HepG2 (cell line): ENCODE data around the gene NUDT2. TPM values are rescaled to one million over a fixed set of nuclear protein-coding genes. Genes with fewer than 3 reads are reported as not detected.

ENCODE experiments used
- AKAP8 ChIP-seq: sonication (generic); formaldehyde crosslinking; IDR thresholded peaks from 2 replicates; pipeline ENCODE4 v1.5.1; 2020; ENCODE audit warnings: mild to moderate bottlenecking, missing genetic modification reagents
- CENPX ChIP-seq: sonication (generic); formaldehyde crosslinking; IDR thresholded peaks from 2 replicates; pipeline ENCODE4 v1.9.0; 2021; ENCODE audit warnings: mild to moderate bottlenecking, missing genetic modification reagents, moderate library complexity
- CREB1 ChIP-seq, 2 experiments: fragments of 450-650 bp in 1 of 2; IDR thresholded peaks; 2 replicates each; pipeline ENCODE4 v1.6.1; 2016 to 2017; ENCODE audit warnings: control low read depth in 1 of 2, mild to moderate bottlenecking in 1 of 2, missing compliant biosample characterization in 1 of 2, missing genetic modification characterization in 1 of 2
- E2F1 ChIP-seq: sonication (generic); formaldehyde crosslinking; IDR thresholded peaks from 2 replicates; pipeline ENCODE4 v1.5.0; 2020; ENCODE audit warnings: missing genetic modification reagents
- HOXA9 ChIP-seq: sonication (generic); formaldehyde crosslinking; IDR thresholded peaks from 2 replicates; pipeline ENCODE4 v1.8.1; 2022; ENCODE audit warnings: missing genetic modification reagents, mild to moderate bottlenecking, moderate library complexity, borderline replicate concordance
- NRL ChIP-seq: sonication (generic); formaldehyde crosslinking; IDR thresholded peaks from 2 replicates; pipeline ENCODE4 v1.5.0; 2020; ENCODE audit warnings: missing genetic modification reagents, mild to moderate bottlenecking, moderate library complexity, borderline replicate concordance
- SMYD3 ChIP-seq: sonication (generic); formaldehyde crosslinking; IDR thresholded peaks from 2 replicates; pipeline ENCODE4 v1.8.1; 2023; ENCODE audit warnings: mild to moderate bottlenecking, missing genetic modification reagents
- SNAPC4 ChIP-seq: sonication (generic); formaldehyde crosslinking; IDR thresholded peaks from 2 replicates; pipeline ENCODE4 v1.4.0; 2020; ENCODE audit warnings: mild to moderate bottlenecking, missing genetic modification reagents
- SSRP1 ChIP-seq: IDR thresholded peaks from 2 replicates; pipeline ENCODE4 v1.6.1; 2016; ENCODE audit warnings: control low read depth
- TBX2 ChIP-seq: sonication (generic); formaldehyde crosslinking; IDR thresholded peaks from 2 replicates; pipeline ENCODE4 v1.5.0; 2020; ENCODE audit warnings: missing genetic modification reagents, mild to moderate bottlenecking, borderline replicate concordance
- TP53 ChIP-seq: sonication (generic); formaldehyde crosslinking; conservative IDR thresholded peaks from 2 replicates; pipeline ENCODE4 v1.4.0; 2020; ENCODE audit warnings: missing genetic modification reagents
- ZIK1 ChIP-seq: sonication (generic); formaldehyde crosslinking; IDR thresholded peaks from 2 replicates; pipeline ENCODE4 v1.5.0; 2020; ENCODE audit warnings: mild to moderate bottlenecking, low read depth, missing genetic modification reagents, borderline replicate concordance
- ZMYM4 ChIP-seq: sonication (generic); formaldehyde crosslinking; IDR thresholded peaks from 2 replicates; pipeline ENCODE4 v1.8.1; 2023; ENCODE audit warnings: mild to moderate bottlenecking, missing genetic modification reagents
- ZNF280D ChIP-seq: sonication (generic); formaldehyde crosslinking; IDR thresholded peaks from 2 replicates; pipeline ENCODE4 v1.5.1; 2020; ENCODE audit warnings: mild to moderate bottlenecking, missing genetic modification reagents
- ZNF430 ChIP-seq: sonication (generic); formaldehyde crosslinking; IDR thresholded peaks from 2 replicates; pipeline ENCODE4 v1.9.0; 2021; ENCODE audit warnings: mild to moderate bottlenecking, missing genetic modification reagents
- ZNF607 ChIP-seq: sonication (generic); formaldehyde crosslinking; IDR thresholded peaks from 2 replicates; pipeline ENCODE4 v1.5.1; 2020; ENCODE audit warnings: missing genetic modification reagents, mild to moderate bottlenecking, borderline replicate concordance
- ZNF615 ChIP-seq: sonication (generic); formaldehyde crosslinking; IDR thresholded peaks from 2 replicates; pipeline ENCODE4 v1.5.0; 2020; ENCODE audit warnings: mild to moderate bottlenecking, missing genetic modification reagents, borderline replicate concordance
- ZNF775 ChIP-seq: sonication (generic); formaldehyde crosslinking; IDR thresholded peaks from 2 replicates; pipeline ENCODE4 v1.4.0; 2020; ENCODE audit warnings: missing genetic modification reagents, mild to moderate bottlenecking, moderate library complexity, borderline replicate concordance
- polyA plus RNA-seq, 8 experiments: library from polyadenylated mRNA; depleted of rRNA in 3 of 8; stranded (reverse) in 7 of 8; unstranded in 1 of 8; fragments of >200 nt; fragmentation: Illumina TruSeq in 4 of 8; extraction: Trizol in 4 of 8; gene quantifications; 2 replicates each; pipeline versions ENCODE4 v1.2.1 to v1.2.3, GENCODE V29; 2011 to 2016; ENCODE audit warnings: low read depth in 4 of 8, missing spikeins in 1 of 8, mixed read lengths in 1 of 8; ENCODE audit not compliant: insufficient read depth in 1 of 8
- total RNA-seq, 5 experiments: library from RNA; depleted of rRNA; stranded (reverse); fragments of >200 nt; fragmentation: Illumina TruSeq; extraction: Trizol; gene quantifications; 2 replicates each; pipeline ENCODE4 v1.2.3, GENCODE V29; 2016; ENCODE audit warnings: low read depth in 1 of 5

The NUDT2 gene
- total and polyA plus RNA-seq, 2 of the 13 experiments (the other 11 are each of a cell fraction or from before 2014, with no cell fraction given), result 19.9 to 24.6 TPM

- no peak for TF ChIP-seq ZNF280D (CRISPR knock-in tag)
- no peak for TF ChIP-seq SSRP1
- peak; percentile 80 for TF ChIP-seq E2F1 (CRISPR knock-in tag)
- TF ChIP-seq ZMYM4 (CRISPR knock-in tag), result peak; percentile 24; the same call in 1 of the 2 replicates
- TF ChIP-seq SNAPC4 (CRISPR knock-in tag), result peak; percentile 86; the same call in 1 of the 2 replicates
- no peak for TF ChIP-seq HOXA9 (CRISPR knock-in tag)
- no peak for TF ChIP-seq TP53 (CRISPR knock-in tag)
- peak; percentile 87 for TF ChIP-seq AKAP8
- peak; percentile 88; the same call in 1 of the 2 replicates for TF ChIP-seq ZNF607 (CRISPR knock-in tag)
- TF ChIP-seq CENPX, result no peak
- TF ChIP-seq ZIK1 (CRISPR knock-in tag), result no peak
- peak; percentile 76; the same call in 1 of the 2 replicates for TF ChIP-seq ZNF615 (CRISPR knock-in tag)
- peak; percentile 83 for TF ChIP-seq ZNF430 (CRISPR knock-in tag)
- no peak for TF ChIP-seq SMYD3 (CRISPR knock-in tag)
- no peak for TF ChIP-seq ZNF775 (CRISPR knock-in tag)
- 0 out of 2 replicates have a peak, but pooled peaks have one; percentile 4 for TF ChIP-seq NRL (CRISPR knock-in tag)
- TF ChIP-seq TBX2 (CRISPR knock-in tag), result peak; percentile 69; the same call in 1 of the 2 replicates
- no peak for TF ChIP-seq CREB1 (IDR thresholded peaks at IDR 0.05)
- TF ChIP-seq CREB1 (CRISPR knock-in tag; IDR thresholded peaks at IDR 0.05), result no peak
Observed at GRCh38 chr9:34376596-34377403, 47.4 kb downstream of the NUDT2 start, which contains the start of gene MYORG (continued).
